ENCODE results near the gene TRIM75.
"Not testable (repeated sequence)": the region's sequence is repeated elsewhere in the genome, so short reads cannot be mapped to it uniquely, and the experiment has no call there.

The TRIM75 gene

GRCh38 chr4:165013691-165014090 lies 40.0 kb upstream of the TRIM75 start:
- no peaks in the 10 kb centered on the region for H3K27me3 ChIP-seq (ENCODE audit: insufficient read depth, low read depth)
- TF ChIP-seq CTCF (conservative IDR thresholded peaks at IDR 0.05; ENCODE audit: low read depth, low read length), result no peak

GRCh38 chr4:165016971-165017370 lies 36.7 kb upstream of the TRIM75 start:
- no peaks in the 10 kb centered on the region for H3K27me3 ChIP-seq (ENCODE audit: insufficient read depth, low read depth)
- no peaks in the 10 kb centered on the region for H3K79me2 ChIP-seq (ENCODE audit: insufficient read depth, low read depth)
- H3K9ac ChIP-seq, result no peak overlapping the region
- H3K4me2 ChIP-seq, result no peak overlapping the region
- H4K20me1 ChIP-seq (ENCODE audit: insufficient read depth), result no peaks in the 10 kb centered on the region
- no peak for TF ChIP-seq CTCF (conservative IDR thresholded peaks at IDR 0.05; ENCODE audit: low read depth, low read length)
- H3K4me3 ChIP-seq (IDR thresholded peaks at IDR 0.05; ENCODE audit: insufficient read depth, low read depth, low read length), result no peak overlapping the region
- no peaks in the 10 kb centered on the region for H3K4me1 ChIP-seq (ENCODE audit: low read depth, poor library complexity, severe bottlenecking)
- H3K36me3 ChIP-seq (ENCODE audit: insufficient read depth), result no peaks in the 10 kb centered on the region
- H3K27ac ChIP-seq, result no peak overlapping the region
- no peak overlapping the region for H2AFZ ChIP-seq (ENCODE audit: low read depth)

More at GRCh38 chr4:165013691-165014090, 40.0 kb upstream of the TRIM75 start:
- Histone ChIP-seq H4K20me1 (ENCODE audit: insufficient read depth) (no peaks in the 10 kb centered on the region), H3K79me2 (ENCODE audit: insufficient read depth, low read depth) (no peaks in the 10 kb centered on the region), H3K36me3 (ENCODE audit: insufficient read depth) (no peaks in the 10 kb centered on the region), H2AFZ (ENCODE audit: low read depth) (no peak overlapping the region), H3K9ac (no peak overlapping the region), H3K27ac (no peak overlapping the region), H3K4me3 (IDR thresholded peaks at IDR 0.05; ENCODE audit: insufficient read depth, low read depth, low read length) (no peak overlapping the region), H3K4me2 (no peak overlapping the region), H3K4me1 (ENCODE audit: low read depth, poor library complexity, severe bottlenecking) (no peaks in the 10 kb centered on the region)

GRCh38 chr4:165019995-165020394 lies 33.7 kb upstream of the TRIM75 start:
- H3K79me2 ChIP-seq (ENCODE audit: insufficient read depth, low read depth); H3K36me3 ChIP-seq (ENCODE audit: insufficient read depth); H4K20me1 ChIP-seq (ENCODE audit: insufficient read depth); H3K9ac ChIP-seq; H2AFZ ChIP-seq (ENCODE audit: low read depth); H3K4me3 ChIP-seq (IDR thresholded peaks at IDR 0.05; ENCODE audit: insufficient read depth, low read depth, low read length); H3K4me1 ChIP-seq (ENCODE audit: low read depth, poor library complexity, severe bottlenecking); H3K27me3 ChIP-seq (ENCODE audit: insufficient read depth, low read depth); H3K27ac ChIP-seq; H3K4me2 ChIP-seq: not testable (repeated sequence)

GRCh38 chr4:165025782-165026181 lies 27.9 kb upstream of the TRIM75 start:
- H4K20me1 ChIP-seq (ENCODE audit: insufficient read depth); H2AFZ ChIP-seq (ENCODE audit: low read depth); H3K79me2 ChIP-seq (ENCODE audit: insufficient read depth, low read depth); H3K4me1 ChIP-seq (ENCODE audit: low read depth, poor library complexity, severe bottlenecking); H3K9ac ChIP-seq; H3K4me2 ChIP-seq; H3K36me3 ChIP-seq (ENCODE audit: insufficient read depth); H3K27me3 ChIP-seq (ENCODE audit: insufficient read depth, low read depth); H3K4me3 ChIP-seq (IDR thresholded peaks at IDR 0.05; ENCODE audit: insufficient read depth, low read depth, low read length); H3K27ac ChIP-seq: not testable (repeated sequence)

GRCh38 chr4:165027762-165028402 lies 25.8 kb upstream of the TRIM75 start:
- H3K9ac ChIP-seq, result no peak overlapping the region
- H4K20me1 ChIP-seq (ENCODE audit: insufficient read depth), result no peaks in the 10 kb centered on the region
- H3K27ac ChIP-seq, result no peak overlapping the region
- no peak overlapping the region for H2AFZ ChIP-seq (ENCODE audit: low read depth)
- no peak for TF ChIP-seq CTCF (conservative IDR thresholded peaks at IDR 0.05; ENCODE audit: low read depth, low read length)
- no peak overlapping the region for H3K4me3 ChIP-seq (IDR thresholded peaks at IDR 0.05; ENCODE audit: insufficient read depth, low read depth, low read length)
- no peak overlapping the region for H3K4me2 ChIP-seq
- no peaks in the 10 kb centered on the region for H3K79me2 ChIP-seq (ENCODE audit: insufficient read depth, low read depth)
- H3K36me3 ChIP-seq (ENCODE audit: insufficient read depth), result no peaks in the 10 kb centered on the region
- no peaks in the 10 kb centered on the region for H3K4me1 ChIP-seq (ENCODE audit: low read depth, poor library complexity, severe bottlenecking)
- no peaks in the 10 kb centered on the region for H3K27me3 ChIP-seq (ENCODE audit: insufficient read depth, low read depth)
